Daoy (cell line): ENCODE results near the gene ANKRD33. TPM values are rescaled to one million over a fixed set of nuclear protein-coding genes. Genes with fewer than 3 reads are reported as not detected.

ENCODE experiments used
- DNase-seq: peaks from one replicate; pipeline ENCODE4 v3.0.0-alpha.2; 2015; ENCODE audit warnings: low read depth
- total RNA-seq: library from RNA; depleted of rRNA; stranded (reverse); fragments of >200 nt; shearing (Covaris generic); gene quantifications from 2 replicates; pipeline ENCODE4 v1.2.3, GENCODE V29; 2014

ANKRD33 gene
- total RNA-seq, 1 experiment from 2014 or later: not detected

DNA sequence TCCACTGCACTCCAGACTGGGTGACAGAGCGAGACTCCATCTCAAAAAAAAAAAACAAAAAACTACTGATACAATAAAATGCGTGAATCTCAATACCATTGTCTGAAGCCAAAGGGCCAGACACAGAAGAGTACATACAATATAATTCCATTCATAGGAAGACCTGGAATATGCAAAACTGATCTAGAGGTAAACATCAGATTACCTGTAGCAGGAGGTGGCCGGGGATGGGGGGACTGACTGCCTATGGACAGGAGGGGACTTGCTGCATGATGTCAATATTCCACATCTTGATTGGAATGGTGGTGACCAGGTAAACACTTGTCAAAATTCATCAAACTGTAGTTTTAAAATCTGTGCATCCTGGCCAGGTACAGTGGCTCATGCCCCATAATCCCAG, 26.9 kb upstream of the ANKRD33 start:
- DNase-seq: no peak

DNA sequence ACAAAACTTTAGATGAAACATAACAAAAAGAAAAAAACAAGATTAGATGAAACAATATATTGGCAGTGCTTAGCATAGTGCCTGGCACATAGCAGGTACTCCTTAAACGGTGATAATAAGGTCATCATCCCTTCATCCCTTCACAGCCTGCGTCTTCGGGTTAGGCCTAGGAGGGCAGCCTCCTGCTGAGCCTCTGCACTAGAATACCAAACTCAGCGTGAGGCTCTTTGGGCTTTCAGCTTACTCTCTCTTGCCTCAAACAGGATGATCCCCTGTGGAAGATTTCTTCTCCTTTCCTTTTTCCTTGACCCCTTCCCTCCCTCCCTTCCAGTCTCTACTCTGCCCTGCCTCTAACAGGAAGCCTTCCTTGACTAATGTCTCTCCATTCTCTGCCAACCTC, 25.0 kb upstream of the ANKRD33 start:
- no peak for DNase-seq

DNA sequence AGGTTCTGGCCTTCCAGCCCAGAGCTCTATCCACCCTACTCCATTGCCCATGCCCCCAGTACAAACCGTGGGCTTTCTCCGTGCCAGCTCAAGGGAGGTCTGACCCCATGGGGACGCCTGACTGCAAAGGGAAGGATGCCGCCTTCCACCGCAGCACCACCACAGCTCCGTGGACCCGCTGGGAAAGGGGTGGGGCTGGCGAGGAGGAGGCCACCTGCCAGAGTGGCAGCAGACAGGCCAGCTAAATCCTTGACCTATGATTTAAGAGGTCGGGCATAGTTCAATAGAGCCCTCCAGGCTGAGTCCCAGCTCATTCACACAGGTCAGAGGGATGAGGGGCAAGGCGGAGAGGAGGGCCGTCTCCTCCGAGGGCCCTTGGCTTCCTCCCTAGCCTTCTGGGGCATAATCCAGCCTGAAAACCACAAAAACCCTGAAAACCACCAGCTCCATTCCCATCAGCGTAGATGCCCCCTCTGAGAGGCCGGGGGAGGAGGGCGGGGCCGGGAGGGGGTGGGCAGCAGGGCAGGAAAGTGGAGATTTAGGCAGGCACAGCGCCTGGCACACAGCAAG, 24.5 kb upstream of the ANKRD33 start:
- peak; percentile 73 for DNase-seq

DNA sequence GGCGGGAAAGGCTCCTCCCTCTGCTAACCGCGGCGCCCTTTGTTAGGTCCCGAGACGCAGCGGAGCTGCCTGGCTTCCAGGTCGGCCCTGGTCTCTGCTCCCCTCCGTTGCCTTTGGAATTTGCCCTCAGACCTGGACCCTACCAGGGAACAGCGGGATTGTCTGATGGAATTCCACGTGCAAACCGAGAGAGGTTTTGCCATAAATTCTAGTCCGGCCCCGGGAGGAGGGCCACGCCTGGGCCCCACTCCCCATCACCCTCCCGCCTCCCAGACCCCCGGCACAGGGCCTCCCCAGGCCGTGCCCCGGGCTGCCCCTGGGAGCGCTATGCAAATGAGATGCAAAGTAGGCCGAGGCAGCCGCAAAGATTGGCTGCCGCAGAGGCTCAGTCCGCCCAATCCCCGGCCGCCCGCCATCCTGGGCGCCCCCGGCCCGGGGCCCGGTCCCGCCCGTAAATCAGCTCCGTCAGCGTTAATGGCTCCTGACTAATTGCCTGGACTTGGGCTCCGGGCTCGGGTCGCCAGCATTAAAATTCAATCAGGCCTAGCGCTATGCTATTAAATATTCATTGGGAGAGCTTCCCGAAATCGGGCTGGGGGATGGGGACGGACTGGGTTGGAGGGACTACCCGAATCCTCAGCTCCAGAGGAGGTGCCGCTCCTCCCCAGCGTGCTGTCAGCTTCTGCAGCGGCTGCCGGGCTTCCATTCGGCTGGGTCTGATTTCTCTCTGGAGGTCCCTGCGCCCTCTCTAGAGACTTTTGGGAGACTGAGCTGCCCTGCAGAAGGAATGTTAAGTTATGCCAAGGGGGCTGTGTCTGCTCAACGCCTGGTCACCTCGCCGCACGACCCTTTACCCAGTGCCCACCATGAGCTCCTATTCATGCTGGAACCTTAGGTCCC, 23.7 kb upstream of the ANKRD33 start:
- peak; percentile 72 for DNase-seq

DNA sequence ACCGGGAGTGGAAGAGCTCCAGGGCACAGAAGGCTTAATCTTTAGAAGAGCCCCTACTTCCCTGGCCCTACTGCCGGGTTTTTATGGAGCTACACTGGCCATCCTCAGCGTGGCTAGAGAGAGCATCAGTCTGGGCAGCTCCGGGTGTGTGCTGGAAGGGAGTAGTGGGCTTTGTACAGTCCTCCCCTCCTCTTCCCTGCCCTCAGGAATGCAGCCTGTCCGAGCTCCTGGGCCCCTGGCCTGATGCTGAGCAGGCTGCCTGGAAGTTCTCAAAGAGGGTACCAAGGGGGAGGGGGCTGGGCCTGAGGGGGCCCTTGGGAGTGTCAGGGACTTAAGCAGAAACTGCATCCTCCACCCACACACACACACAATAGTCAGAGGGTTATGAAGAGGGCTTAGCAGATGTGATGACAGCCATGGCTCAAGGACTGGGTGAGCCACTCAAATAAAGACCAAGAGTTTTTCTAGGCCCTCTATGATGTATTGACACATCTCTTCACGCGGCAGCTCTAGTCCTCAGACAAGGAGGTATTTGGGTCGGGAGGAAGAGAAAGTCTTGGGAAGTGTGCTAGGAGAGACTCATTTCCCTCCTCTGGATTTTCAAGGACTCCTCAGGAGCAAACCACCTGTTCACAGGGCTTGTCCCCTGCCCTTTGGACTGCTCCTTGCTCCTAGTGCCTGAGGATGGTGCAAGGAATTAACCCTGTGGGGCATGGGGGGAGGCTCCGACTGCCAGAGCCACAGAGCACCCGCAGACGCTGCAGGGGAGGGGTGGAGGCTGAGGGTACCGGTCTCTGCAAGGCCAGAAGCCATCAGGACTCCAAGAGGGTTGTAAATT, 22.9 kb upstream of the ANKRD33 start:
- no peak for DNase-seq

DNA sequence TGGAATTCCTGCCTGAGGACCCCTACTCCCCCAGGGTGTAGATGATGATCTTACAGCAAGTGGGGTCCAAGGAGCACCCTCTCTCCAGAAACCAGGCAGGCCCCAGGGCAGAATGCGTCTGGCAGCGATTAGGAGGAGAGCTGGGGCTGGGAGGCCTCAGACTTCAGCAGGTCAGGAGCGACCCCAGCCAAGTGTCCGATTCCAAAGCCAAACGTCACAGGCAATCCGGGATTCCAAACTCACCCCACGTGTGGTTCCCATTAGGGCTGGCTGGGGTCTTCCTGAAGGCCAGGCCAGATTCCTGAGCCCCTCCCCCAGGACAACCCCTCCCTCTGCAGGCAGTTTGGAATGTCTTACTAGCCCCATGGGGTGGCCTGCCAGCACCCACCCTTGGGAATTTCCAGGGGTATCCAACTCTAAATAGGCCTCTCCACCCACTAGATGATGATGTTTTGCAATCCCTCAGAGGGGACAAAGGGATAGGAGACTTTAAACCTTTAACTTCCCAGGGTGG, 22.1 kb upstream of the ANKRD33 start:
- no peak for DNase-seq

DNA sequence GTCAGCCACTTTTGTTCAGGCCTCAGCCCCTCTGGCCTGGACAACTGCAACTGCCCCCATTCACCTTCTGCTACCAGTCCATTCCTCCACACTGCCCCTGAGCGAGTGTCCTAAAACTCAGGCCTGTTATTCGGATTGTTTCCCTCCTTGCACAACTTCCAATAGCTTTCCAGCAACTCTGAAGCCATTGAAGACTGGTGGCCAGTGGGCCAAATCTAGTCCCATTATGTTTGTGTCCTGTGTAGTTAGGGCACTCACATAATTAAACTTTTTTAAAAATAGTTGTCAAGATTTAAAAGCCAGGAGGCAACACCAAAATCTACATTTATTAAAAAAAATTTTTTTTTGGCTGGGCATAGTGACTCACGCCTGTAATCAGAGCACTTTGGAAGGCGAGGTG, 21.6 kb upstream of the ANKRD33 start:
- no peak for DNase-seq

DNA sequence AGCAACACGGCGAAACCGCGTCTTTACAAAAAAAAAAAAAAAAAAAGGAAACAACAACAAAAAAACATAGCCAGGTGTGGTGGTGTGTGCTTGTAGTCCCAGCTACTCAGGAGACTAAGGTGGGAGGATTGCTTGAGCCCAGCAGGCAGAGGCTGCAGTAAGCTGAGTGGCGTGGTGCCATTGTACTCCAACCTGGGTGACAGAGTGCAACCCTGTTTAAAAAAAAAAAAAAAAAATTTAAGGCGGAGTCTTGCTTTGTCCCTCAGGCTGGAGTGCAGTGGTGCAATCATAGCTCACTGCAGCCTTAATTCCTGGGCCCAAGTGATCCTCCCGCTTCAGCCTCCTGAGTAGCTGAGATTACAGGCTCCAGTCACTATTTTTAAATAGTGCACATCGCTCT, 21.1 kb upstream of the ANKRD33 start:
- DNase-seq: no peak

DNA sequence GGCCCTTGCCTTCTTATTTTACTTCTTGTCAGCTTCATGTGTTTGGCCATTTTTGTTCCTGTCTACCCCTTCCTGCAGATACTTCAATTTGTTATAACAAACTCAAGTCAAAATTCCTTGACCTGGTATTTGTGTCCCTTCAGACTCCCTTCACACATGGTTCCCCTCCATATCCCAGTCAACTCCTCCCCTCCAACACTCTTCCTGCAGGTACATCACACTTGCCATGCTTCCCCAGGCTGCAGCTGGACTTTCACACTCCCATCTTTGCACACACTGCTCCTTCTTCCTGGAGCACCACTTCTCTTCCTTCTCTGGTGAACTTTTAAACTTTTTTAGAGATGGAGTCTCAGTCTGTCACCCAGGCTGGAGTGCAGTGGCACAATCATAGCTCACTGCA, 20.5 kb upstream of the ANKRD33 start:
- no peak for DNase-seq

DNA sequence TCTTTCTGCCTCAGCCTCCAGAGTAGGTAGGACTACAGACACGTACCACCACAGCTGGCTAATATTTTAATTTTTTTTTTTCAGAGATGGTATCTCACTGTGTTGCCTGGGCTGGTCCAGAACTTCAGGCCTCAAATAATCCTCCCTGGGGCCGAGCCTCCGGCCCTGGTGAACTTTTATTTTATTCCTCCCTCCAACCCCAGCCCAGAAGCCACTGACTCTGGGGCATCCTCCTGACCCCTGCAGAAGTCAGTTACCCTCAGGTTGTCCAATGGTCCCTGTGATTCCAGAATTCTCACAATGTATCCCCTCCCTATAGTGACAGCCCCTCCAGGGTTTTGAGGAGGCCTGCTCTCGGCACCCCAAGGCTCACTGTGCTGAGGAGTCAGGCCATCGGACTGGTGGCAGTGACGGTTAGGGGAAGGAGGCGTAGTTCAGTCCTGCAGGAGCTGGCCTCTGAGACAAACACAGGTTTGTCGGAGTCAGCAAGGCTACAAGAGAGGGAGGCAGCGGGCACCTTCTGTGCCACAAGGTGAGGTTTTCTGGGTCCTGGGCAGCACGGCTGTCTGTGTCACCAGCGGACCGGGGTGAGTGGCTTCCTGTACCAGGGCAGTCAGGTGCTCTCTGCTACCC, 20.0 kb upstream of the ANKRD33 start:
- no peak for DNase-seq

DNA sequence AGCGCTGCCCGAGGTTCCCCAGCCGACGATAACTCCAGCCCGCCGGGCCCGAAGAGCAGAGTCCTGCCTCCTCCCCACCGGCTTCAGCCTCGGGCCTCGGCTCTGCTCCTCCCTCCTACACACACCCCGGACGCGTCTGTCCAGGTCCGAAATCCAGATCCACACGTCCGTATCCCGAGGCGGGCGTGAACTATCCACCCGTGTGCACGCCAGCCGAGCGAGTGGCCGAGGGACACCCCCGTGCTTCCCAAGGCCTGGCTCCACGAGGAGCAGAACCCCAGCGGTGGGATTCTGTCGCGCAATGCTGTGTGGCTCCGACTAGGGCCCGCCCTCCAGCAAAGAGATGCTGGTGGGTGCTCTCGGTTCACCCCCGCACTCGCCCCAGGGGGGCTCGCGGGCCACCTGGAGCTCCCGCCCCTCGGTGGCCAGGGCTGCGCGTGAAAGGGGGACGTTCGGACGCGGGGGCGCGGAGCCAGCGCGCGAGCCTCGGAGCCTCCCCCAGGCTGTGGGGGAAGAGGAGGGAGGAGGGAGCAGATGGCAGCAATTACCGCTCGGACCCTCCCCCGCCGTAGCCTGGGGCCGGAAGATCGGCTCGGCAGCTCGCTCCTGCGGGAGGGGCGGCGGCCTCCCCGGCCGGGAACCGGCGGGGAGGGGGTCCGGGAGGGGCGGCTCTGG, 18.9 kb upstream of the ANKRD33 start:
- DNase-seq: peak; percentile 26

DNA sequence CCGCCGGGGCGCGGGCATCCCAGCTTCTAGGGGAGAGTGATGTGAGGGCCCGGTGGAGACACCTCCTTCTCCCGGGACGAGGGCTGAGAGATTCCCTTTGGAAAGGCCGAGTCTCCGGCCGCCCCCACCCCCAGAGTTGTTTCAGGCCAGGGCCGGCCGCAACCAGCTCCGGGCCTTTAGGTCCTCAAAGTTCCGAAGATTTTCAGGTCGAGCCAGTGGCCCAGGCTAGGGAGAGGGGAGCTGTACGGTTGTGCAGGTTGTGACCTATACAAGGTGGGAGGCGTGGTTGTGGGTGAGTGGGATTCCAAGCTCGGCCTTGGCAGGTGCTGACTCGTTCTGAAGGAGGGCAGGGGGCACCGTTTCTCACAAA, 18.4 kb upstream of the ANKRD33 start:
- no peak for DNase-seq

DNA sequence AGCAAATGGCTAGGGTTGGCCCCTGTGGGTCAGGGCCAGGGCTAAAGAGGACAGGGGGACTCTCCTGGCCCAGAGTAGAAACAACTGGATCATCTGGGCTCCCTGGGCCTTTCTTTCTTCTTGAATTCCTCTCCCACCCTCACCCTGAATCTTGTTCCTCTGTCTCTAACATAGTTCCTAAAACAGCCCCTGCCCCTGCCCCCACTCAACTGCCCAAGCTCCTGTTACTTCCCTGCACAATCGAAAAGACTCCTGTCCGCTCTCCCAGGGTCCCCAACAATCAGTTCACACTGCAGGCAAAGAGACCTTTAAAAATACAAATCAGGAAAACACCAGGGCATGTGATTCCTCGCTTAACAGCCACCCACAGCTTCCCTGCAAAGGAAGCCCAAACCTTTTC, 18.0 kb upstream of the ANKRD33 start:
- DNase-seq: no peak

DNA sequence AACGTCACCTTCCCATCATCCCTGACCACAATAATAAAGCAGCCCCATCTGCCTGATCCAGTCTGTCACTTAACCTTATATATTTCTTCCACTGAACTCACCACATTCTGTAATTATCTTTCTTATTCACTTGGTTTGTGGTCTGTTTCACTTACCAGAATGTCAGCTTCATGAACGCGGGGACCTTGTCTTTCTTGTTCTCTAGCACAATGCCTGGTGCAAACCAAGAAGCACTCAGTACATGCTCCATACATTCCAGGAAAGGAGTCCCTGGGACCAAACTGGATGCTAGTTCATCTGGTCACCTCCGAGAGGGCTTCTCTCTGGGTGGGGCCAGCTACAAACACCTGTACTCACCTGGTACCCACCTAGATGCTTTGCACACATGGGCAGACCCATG, 17.4 kb upstream of the ANKRD33 start:
- DNase-seq: no peak

DNA sequence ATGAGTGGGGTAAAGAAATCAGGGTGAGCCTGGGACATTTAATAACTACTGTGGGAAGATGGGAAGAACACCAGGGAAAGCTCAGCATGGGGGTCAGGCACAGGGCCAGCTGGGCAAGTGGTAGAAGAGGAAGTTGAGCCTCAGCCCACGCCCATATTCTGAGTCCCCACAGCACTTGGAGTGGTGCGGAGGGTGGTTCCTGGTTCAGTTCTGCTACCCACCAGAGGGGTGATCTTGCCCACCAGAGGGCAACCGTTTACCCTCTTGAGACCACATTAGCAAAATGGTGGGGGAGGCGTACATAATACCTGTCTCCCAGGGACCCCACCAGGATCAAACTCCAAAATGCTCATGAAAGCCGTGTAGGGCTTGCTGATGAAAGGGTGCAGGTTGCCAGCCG, 16.8 kb upstream of the ANKRD33 start:
- no peak for DNase-seq

DNA sequence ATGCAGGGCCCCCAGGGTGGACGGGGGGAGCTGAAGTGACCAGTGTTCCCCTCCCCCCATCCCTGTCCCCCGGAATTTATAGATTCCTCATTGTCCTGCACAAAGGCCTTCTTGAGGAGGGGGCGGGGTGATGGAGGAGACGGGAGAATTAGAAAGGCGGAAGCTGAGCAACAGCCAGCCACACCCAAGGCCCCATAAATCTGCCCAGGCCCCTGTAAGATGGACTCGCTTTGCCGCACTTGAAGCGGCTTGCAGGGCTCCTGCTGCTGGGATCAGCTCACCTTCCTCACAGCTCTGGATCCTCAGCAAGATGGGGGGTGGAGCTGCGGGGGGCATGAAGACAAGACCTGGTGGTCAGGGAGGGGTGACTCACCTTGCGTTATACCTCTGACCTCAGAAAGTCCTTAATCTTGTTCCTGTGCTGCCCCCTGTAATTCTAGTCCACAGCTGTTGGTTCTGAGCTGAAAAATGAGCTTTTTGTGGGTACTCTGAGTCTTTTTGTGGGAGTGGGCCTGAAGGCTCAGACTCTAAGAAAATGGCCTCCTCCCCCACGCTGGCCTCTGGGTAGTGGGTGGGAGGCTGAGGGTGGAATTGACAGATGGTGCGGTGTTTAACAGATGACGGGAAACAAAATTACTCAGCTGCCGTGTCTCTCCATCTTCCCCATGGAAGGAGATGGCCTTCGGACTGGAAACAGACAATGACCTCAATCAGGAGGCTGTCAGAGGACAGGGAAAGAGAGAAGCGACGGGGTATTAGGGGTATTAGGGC, 15.8 kb upstream of the ANKRD33 start:
- DNase-seq: no peak

DNA sequence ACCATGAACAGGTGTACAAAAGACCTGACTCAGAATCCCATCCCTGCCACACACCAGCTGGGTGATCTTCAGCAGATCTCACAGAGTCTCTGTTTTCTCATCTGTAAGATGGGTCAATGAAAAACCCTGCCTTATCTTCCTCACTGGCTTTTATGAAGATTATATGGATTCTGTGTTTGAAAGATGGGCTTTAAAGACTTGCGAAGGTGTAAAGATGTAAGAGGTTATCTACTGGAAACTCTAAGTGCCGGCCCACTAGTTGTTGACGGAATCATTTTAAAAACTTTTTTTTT, 15.3 kb upstream of the ANKRD33 start:
- no peak for DNase-seq

DNA sequence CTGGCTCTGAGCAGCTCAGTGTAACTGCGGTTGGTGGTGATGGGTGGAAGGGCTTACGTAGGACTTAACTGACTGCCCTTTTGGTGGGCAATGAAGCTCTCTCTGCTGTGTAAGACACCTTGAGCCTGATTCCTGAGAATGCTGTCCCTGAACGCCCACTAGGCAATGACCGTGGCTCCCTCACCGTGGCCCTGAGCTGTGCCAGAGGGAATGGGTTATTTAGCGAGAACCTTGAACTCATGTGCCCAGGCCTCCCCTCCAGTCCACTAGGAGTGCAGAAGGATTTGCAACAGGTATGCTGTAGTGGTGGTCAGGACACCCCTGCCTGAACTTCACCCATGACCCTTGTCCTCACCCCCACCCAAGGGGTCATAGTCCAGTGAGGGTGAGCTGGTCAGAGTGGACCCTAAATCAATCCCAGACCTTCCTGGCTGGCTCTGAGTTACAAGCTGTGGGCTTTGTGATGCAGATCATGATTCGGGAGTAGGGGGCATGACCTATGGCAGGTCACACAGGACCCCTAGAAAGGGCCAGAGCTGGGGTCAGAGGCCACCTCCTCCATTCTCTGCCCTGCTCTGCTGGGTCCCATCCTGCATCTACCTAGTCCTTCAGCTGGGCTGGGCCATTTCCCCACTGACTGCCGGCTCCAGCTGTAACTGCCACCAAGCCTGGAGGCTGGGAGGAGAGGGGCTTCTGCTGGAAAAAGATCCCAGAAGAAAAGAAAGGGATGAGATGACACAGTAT, 14.5 kb upstream of the ANKRD33 start:
- DNase-seq: no peak

DNA sequence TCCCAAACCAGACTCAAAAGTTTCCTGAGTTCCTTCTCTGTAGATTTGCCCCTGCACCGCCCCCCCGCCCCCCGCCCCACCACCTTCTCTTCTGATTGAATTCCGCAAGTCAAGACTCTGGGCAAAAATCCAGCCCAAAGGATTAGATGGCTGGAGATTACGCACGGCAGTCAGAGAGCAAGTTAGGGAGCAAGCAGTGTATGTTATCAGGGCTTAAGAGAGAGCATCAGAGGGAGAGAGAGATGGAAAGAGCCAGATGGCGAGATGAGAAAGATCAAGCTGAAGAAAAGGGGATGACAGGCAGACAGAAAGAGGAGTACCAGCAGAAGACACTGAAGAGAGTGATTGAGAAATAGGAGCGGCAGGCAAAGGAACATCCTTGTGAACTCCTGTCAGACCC, 13.9 kb upstream of the ANKRD33 start:
- no peak for DNase-seq

DNA sequence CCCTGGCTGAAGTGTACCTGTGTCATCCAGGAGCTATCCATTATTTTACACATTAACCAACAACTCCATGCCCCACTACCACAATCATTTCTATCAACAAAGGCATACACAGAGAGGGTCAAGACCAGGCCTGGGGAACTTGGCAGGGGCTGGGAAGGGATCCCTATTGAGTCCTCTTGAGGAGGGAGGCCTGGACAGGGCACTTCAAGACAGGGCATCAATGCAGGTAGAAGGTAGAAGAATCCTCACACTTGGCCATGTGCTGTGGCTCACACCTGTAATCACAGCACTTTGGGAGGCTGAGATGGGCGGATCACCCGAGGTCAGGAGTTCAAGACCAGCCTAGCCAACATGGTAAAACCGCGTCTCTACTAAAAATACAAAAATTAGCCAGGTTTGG, 13.4 kb upstream of the ANKRD33 start:
- DNase-seq: no peak
